ENCODE data around the gene PPP2R2B.

- TF ChIP-seq SMC3 (IDR thresholded peaks at IDR 0.05; ENCODE audit: low read depth, low read length) (no peak), BHLHE40 (IDR thresholded peaks at IDR 0.05; ENCODE audit: low read depth, low read length) (no peak), ELK1 (IDR thresholded peaks at IDR 0.05; ENCODE audit: borderline replicate concordance, low read depth, low read length) (no peak), POLR2A (IDR thresholded peaks at IDR 0.05; ENCODE audit: low read depth, low read length) (no peak), CTCF (conservative IDR thresholded peaks at IDR 0.05; ENCODE audit: low read depth, low read length) (no peak), MXI1 (IDR thresholded peaks at IDR 0.05; ENCODE audit: borderline replicate concordance, low read depth, low read length) (no peak)
These were observed 65.0 kb downstream of the PPP2R2B start for GRCh38 chr5:146813346-146814157.
